PC-9 (cell line): Measurements from ENCODE around the gene SSR3. TPM values are rescaled to one million over a fixed set of nuclear protein-coding genes. Genes with fewer than 3 reads are reported as not detected.

Source experiments
- BruUV-seq: library from RNA; stranded (reverse); fragments of 400-500 nt; replicated peaks from 2 replicates; lab custom pipeline; 2021; lab: Mats Ljungman, UMichigan
- CTCF ChIA-PET: fragments of 300-600 bp; sonication (Branson Sonifier 250); formaldehyde crosslinking; loops from one replicate; lab custom pipeline; 2022; ENCODE audit warnings: antibody characterized with exemption; lab: Charles Lee
- POLR2A ChIA-PET: fragments of 300-600 bp; sonication (Branson Sonifier 250); formaldehyde crosslinking; loops from one replicate; lab custom pipeline; 2022; ENCODE audit warnings: antibody characterized with exemption; ENCODE audit not compliant: unreplicated experiment; lab: Charles Lee
- DNase-seq, 2 experiments: peaks; one replicate each; pipeline versions ENCODE4 v3.0.0 to v3.0.0-alpha.2; 2015 to 2022; ENCODE audit warnings: mixed read lengths in 1 of 2
- H2AFZ ChIP-seq: fragments of 200-600 bp; sonication (generic); 2 replicates; pipeline ENCODE4 v1.8.1; 2017; ENCODE audit warnings: antibody characterized with exemption
- H3F3A ChIP-seq: fragments of 200-600 bp; sonication (generic); 2 replicates; pipeline ENCODE4 v1.8.1; 2017; ENCODE audit warnings: antibody characterized with exemption, mild to moderate bottlenecking, low read depth; ENCODE audit not compliant: insufficient read depth
- H3K27ac ChIP-seq: fragments of 200-600 bp; sonication (generic); 2 replicates; pipeline ENCODE4 v1.6.1; 2016; ENCODE audit warnings: mixed run types
- H3K27me3 ChIP-seq: fragments of 200-600 bp; sonication (generic); 2 replicates; pipeline ENCODE4 v1.6.1; 2016; ENCODE audit warnings: low read depth, mixed run types; ENCODE audit not compliant: insufficient read depth
- H3K36me3 ChIP-seq: fragments of 200-600 bp; sonication (generic); 2 replicates; pipeline ENCODE4 v1.6.1; 2016; ENCODE audit warnings: low read depth, mixed run types
- H3K4me1 ChIP-seq: fragments of 200-600 bp; sonication (generic); replicated peaks from 2 replicates; pipeline ENCODE4 v1.6.1; 2016; ENCODE audit warnings: mixed run types; ENCODE audit not compliant: insufficient read depth
- H3K4me2 ChIP-seq: fragments of 200-600 bp; sonication (generic); 2 replicates; pipeline ENCODE4 v1.6.1; 2017; ENCODE audit warnings: mixed run types
- H3K4me3 ChIP-seq: fragments of 200-600 bp; sonication (generic); 2 replicates; pipeline ENCODE4 v1.6.1; 2016; ENCODE audit warnings: mixed run types
- H3K79me2 ChIP-seq: fragments of 200-600 bp; sonication (generic); 2 replicates; pipeline ENCODE4 v1.6.1; 2017; ENCODE audit warnings: low read depth, mixed run types
- H3K9me2 ChIP-seq: fragments of 200-600 bp; sonication (generic); 2 replicates; pipeline ENCODE4 v1.8.1; 2017; ENCODE audit warnings: mild to moderate bottlenecking; ENCODE audit not compliant: insufficient read depth
- H3K9me3 ChIP-seq: fragments of 200-600 bp; sonication (generic); 2 replicates; pipeline ENCODE4 v1.8.1; 2016; ENCODE audit warnings: low read depth; ENCODE audit not compliant: insufficient read depth
- H4K20me1 ChIP-seq: fragments of 200-600 bp; sonication (generic); 2 replicates; pipeline ENCODE4 v1.8.1; 2017; ENCODE audit not compliant: insufficient read depth
- CTCF ChIP-seq: fragments of 200-600 bp; sonication (generic); conservative IDR thresholded peaks from 2 replicates; pipeline ENCODE4 v1.6.1; 2017; ENCODE audit warnings: mixed run types, antibody characterized with exemption, mild to moderate bottlenecking, moderate library complexity
- EZH2 ChIP-seq: fragments of 200-600 bp; sonication (generic); IDR thresholded peaks from 2 replicates; pipeline ENCODE4 v1.8.0; 2017; ENCODE audit warnings: antibody characterized with exemption, low read depth
- intact Hi-C: fragments of 100-400 bp; cut with micrococcal nuclease; formaldehyde crosslinking; loops from one replicate; pipeline ENCODE4 v1.10.0; 2022; ENCODE audit not compliant: unreplicated experiment
- total RNA-seq: library from RNA; stranded (reverse); gene quantifications from 2 replicates; pipeline ENCODE4 v1.2.3, GENCODE V29; 2021

The SSR3 gene
- total RNA-seq, 1 experiment from 2014 or later: 152 TPM

- no TSS peak for BruUV-seq
- H3K27me3 ChIP-seq: no peaks in the 10 kb centered on the region
These were observed 35.2 kb downstream of the SSR3 start for GRCh38 chr3:156519758-156520162.

GRCh38 chr3:156518726-156519125, 36.2 kb downstream of the SSR3 start:
- H3K4me3 ChIP-seq: no peak overlapping the region
- H3K4me2 ChIP-seq: no peak overlapping the region
- no peaks in the 10 kb centered on the region for H3K9me3 ChIP-seq
- ChIA-PET POLR2A (interaction anchor here (0.5 kb wide), 1 partner anchor 355 kb away, joined by 4 read pairs; no protein-coding TSS in a partner anchor), CTCF (interaction anchor here (0.7 kb wide), 1 partner anchor 475 kb away, joined by 5 read pairs; no protein-coding TSS in a partner anchor)
- no peaks in the 10 kb centered on the region for H3K36me3 ChIP-seq
- peaks cover 6% of the 10 kb centered on the region for H3K4me1 ChIP-seq
- H3K79me2 ChIP-seq: no peaks in the 10 kb centered on the region
- DNase-seq: no peak
- H3K9me2 ChIP-seq: no peaks in the 10 kb centered on the region
- H2AFZ ChIP-seq: no peak overlapping the region
- no peaks in the 10 kb centered on the region for H3K27me3 ChIP-seq
- no peak overlapping the region for H3K27ac ChIP-seq
- BruUV-seq: no TSS peak
- H4K20me1 ChIP-seq: no peaks in the 10 kb centered on the region
- TF ChIP-seq CTCF (no peak), EZH2 (no peak)
- intact Hi-C loops: no loop called here
- H3F3A ChIP-seq: no peaks in the 10 kb centered on the region

More at GRCh38 chr3:156519758-156520162, 35.2 kb downstream of the SSR3 start:
- no peaks in the 10 kb centered on the region for H3K36me3 ChIP-seq
- POLR2A ChIA-PET: no interaction called here
- H3K4me2 ChIP-seq: no peak overlapping the region
- H3K4me3 ChIP-seq: no peak overlapping the region
- H3K27ac ChIP-seq: no peak overlapping the region
- H3K4me1 ChIP-seq: no peaks in the 10 kb centered on the region
- no peaks in the 10 kb centered on the region for H3F3A ChIP-seq
- no peak for DNase-seq
- H3K9me3 ChIP-seq: no peaks in the 10 kb centered on the region
- TF ChIP-seq EZH2: no peak
- TF ChIP-seq CTCF: no peak
- CTCF ChIA-PET: no interaction called here
- H2AFZ ChIP-seq: no peak overlapping the region
- intact Hi-C loops: no loop called here
- H3K79me2 ChIP-seq: no peaks in the 10 kb centered on the region
- no peaks in the 10 kb centered on the region for H4K20me1 ChIP-seq
- no peaks in the 10 kb centered on the region for H3K9me2 ChIP-seq

GRCh38 chr3:156516961-156517360, 38.0 kb downstream of the SSR3 start:
- no peaks in the 10 kb centered on the region for H3K79me2 ChIP-seq
- H3K36me3 ChIP-seq: no peaks in the 10 kb centered on the region
- peaks cover 11% of the 10 kb centered on the region for H3K4me1 ChIP-seq
- intact Hi-C loops: no loop called here
- H3K27me3 ChIP-seq: no peaks in the 10 kb centered on the region
- no peaks in the 10 kb centered on the region for H3K9me2 ChIP-seq
- ChIA-PET CTCF (interaction anchor here (0.5 to 0.6 kb wide), 2 partner anchors 68 to 473 kb away, joined by 3 read pairs; no protein-coding TSS in a partner anchor), POLR2A (no interaction called here)
- H3K4me2 ChIP-seq: no peak overlapping the region
- H3F3A ChIP-seq: no peaks in the 10 kb centered on the region
- TF ChIP-seq EZH2: no peak
- TF ChIP-seq CTCF: no peak
- no peak overlapping the region for H3K4me3 ChIP-seq
- no TSS peak for BruUV-seq
- no peak overlapping the region for H3K27ac ChIP-seq
- no peak for DNase-seq
- H3K9me3 ChIP-seq: no peaks in the 10 kb centered on the region
- no peaks in the 10 kb centered on the region for H4K20me1 ChIP-seq
- no peak overlapping the region for H2AFZ ChIP-seq
